A204.1 (cell line): ENCODE results near the gene MRPS7.
A peak's percentile ranks its signal among the peaks of the same experiment; 100 is the strongest.
"Not testable (repeated sequence)": the region's sequence is repeated elsewhere in the genome, so short reads cannot be mapped to it uniquely, and the experiment has no call there.

Experiments used
- FAIRE-seq: peaks from 2 replicates; lab custom pipeline; 2012; peaks lifted over from hg19 to GRCh38; lab: Jason Lieb, UNC

The MRPS7 gene

DNA sequence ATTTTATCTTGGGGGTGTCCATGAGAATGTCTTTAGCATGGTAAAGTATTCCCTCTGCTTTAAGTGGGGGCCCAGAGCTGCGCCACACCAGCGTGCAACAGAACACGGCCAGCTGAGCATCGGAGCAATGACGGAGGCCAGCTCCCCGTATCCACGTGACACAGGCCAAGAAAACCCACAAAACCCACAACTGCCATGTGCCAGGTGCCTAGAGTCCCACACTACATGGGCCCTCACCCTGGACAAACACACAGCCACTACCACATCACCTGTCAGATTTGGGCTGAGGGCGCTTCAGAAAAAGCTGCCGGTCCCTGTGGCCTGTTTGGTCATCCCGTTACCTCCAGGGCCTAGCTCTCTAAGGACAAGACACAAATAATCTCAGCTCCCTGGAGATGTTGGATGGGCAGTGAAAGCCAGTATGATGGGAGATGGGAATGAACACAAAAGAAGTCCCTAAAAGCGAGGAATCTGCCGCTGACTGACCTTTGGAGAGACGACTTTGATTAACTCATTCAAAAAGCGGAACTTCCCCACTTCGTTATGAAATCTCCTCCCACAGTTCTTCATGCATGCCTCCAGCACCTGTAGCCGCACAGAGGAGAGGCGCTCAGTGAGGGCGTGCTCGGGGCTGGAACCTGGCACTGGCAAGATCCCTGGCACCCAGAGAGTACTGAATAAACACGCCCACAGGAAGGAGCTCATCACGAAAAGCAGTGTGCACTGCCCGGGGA is 17.4 kb upstream of the MRPS7 start:
- FAIRE-seq = no peak

DNA sequence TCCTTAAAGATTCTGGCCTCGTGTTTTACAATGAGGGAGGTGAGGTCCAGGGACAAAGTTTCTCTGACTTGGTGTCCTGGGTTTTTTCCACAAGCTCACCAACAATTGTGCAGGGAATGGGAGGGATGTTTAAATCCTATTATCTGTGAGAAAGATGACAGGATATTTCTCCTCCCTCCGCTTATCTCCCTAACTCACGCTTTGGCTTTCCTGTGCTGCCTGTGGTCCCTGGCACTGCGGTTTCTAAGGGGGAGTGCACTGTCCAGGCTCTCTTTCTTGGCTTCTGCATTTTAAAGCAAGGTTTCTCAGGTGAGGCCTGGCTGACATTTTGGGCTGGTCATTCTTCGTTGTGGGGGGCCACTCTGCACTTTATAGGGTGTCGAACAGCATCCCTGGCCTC is 16.7 kb upstream of the MRPS7 start:
- no peak for FAIRE-seq

- no peak for FAIRE-seq
Observed at GRCh38 chr17:75246404-75246803, 15.3 kb upstream of the MRPS7 start.

DNA sequence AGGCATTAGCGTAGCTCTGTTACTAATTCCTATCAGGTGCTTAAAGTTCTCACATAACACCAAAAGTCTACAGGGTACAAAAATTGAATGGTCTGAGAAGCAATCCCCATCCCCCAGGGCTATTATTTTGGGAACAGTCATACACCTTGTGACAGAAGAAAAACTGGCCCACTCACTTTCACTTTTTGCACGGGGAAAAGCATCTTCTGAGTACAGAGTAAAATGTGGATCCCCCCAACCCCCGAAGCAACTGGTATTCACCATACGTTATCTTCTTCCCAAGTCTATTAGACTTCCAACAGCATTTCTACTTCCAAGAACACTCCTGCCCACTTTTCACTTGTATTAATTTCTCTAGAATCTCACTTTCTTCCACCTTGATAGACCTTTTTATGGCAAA is 12.1 kb upstream of the MRPS7 start:
- FAIRE-seq = no peak

DNA sequence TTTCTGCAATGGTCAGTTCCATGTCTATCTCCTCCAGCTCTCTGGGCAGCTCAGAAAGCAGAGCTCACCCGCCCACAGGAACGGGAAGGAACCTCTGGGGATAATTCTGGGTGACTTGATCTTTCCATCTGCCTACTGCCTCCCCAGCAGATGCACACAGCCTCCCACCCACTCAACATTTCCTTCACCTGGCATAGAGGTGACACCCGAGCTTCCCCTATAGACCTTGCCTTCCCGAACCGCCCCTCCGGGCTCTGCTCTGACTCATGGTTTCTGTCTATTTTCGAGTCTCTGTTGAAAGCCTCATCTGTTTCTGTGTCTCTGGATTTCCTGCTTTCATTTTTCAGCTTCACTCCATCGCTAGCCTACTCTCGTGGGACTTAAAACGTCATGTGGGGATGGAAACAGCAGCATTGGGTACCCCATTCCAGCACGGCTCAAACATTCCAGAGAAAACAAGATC is 11.6 kb upstream of the MRPS7 start:
- peak; percentile 19 for FAIRE-seq

DNA sequence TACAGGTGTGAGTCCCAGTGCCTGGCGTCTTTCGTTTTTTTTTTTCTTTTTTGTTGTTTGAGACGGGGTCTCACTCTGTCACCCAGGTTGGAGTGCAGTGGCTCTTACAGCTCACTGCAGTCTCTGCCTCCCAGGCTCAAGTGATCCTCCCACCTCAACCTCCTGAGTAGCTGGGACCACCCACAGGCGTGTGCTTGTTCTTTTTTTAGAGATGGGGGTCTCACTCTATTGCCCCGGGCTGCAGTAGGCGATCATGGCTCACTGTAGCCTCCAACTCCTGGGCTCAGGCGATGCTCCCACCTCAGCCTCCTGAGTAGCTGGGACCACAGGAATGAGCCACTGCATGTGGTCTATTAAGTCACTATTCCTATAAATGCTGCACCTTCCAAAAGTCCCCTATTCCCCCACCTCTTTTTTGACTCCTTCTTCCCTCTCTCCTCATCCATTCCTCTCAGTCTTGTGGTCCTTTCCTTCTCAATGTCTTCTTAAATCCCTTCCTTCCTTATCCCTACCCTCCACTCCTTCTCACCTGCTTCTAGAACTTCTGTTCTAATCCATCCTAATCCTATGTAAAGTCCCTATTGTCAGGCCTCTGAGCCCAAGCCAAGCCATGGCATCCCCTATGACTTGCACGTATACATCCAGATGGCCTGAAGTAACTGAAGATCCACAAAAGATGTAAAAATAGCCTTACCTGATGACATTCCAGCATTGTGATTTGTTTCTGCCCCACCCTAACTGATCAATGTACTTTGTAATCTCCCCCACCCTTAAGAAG is 9.5 kb upstream of the MRPS7 start:
- no peak for FAIRE-seq

GRCh38 chr17:75255954-75256698 is 5.6 kb upstream of the MRPS7 start:
- FAIRE-seq = not testable (repeated sequence)

GRCh38 chr17:75257228-75257627 is 4.5 kb upstream of the MRPS7 start:
- not testable (repeated sequence) for FAIRE-seq

GRCh38 chr17:75260641-75261335 is 891 bp upstream of the MRPS7 start:
- FAIRE-seq = no peak

GRCh38 chr17:75262112-75262606 is 480 bp downstream of the MRPS7 start:
- FAIRE-seq = no peak

GRCh38 chr17:75263055-75263454 is 1.4 kb downstream of the MRPS7 start:
- FAIRE-seq = no peak

DNA sequence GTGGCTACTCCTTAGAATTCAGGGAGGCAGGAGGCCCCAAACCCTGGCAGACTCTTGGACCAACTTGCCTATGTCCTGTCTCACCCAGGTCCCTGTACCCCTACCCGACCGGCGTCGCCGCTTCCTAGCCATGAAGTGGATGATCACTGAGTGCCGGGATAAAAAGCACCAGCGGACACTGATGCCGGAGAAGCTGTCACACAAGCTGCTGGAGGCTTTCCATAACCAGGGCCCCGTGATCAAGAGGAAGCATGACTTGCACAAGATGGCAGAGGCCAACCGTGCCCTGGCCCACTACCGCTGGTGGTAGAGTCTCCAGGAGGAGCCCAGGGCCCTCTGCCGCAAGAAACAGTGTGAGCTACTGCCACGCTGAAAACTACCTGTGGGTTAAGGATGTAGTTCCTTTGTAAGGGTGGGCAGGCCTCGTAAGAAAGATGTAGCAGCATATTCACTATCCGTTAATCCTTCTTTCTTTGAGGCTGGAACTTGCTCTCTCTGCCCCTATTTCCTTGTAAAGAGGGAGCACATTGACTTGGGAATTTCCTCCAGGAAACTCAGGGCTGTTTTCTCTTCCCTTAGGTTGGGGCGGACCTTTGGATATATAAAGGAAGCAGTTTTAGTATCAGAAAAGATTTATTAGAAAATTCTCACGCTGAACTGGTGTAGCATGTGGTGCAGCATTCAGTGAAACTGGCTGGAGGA is 4.1 kb downstream of the MRPS7 start:
- no peak for FAIRE-seq

- no peak for FAIRE-seq
Observed at GRCh38 chr17:75266316-75267152, 4.9 kb downstream of the MRPS7 start.

DNA sequence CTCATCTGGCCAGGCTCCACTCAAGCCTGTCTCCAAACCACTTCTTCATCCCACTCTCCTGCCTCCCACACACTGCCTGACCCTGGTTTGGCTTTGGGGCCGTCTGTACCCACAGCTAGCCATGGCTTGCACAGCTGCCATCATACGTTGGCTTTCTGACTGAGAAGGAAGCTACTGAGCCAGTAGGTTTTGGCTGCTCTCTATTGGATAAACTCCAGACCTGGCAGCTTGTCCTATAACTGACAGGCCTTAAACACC is 5.4 kb downstream of the MRPS7 start:
- FAIRE-seq = no peak

GRCh38 chr17:75267411-75268232 is 5.9 kb downstream of the MRPS7 start:
- FAIRE-seq = no peak

DNA sequence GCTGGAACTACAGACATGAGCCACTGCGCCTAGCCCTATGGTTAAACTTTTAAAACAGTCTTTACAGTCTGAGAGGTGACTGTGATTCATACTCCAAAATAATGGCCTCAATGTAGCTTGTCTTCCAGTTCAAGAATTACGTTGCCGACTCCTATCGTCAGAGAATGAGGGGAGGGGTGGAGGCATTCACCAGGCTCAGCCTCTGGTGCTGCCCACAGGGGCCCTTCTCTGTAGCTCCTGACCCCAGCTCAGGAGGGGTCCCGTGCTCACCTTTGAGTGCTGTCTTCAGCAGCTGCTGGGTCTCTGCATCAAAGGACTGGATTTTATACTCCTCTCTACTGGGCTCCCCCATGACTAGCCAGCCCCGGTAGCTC is 8.2 kb downstream of the MRPS7 start:
- no peak for FAIRE-seq

- FAIRE-seq = no peak
Observed at GRCh38 chr17:75270218-75270965, 8.7 kb downstream of the MRPS7 start.

- no peak for FAIRE-seq
Observed at GRCh38 chr17:75270966-75271232, 9.2 kb downstream of the MRPS7 start, which contains the start of gene MIF4GD. TSS of gene MIF4GD (minus strand) at chr17:75271231. CDS start at chr17:75270195, 1,036 bp downstream.

GRCh38 chr17:75271233-75271954 is 9.7 kb downstream of the MRPS7 start:
- no peak for FAIRE-seq
